ENCODE measurements around the gene KHDC1L. TPM values are rescaled to one million over a fixed set of nuclear protein-coding genes. Genes with fewer than 3 reads are reported as not detected.
"Not testable (repeated sequence)": the region's sequence is repeated elsewhere in the genome, so short reads cannot be mapped to it uniquely, and the experiment has no call there.

KHDC1L gene
- total RNA-seq, 4 donors from 2014 or later, result not detected

- no peaks in the 10 kb centered on the region for H3K36me3 ChIP-seq
- no peaks in the 10 kb centered on the region for H3K27me3 ChIP-seq
- no peak for TF ChIP-seq POLR2A (IDR thresholded peaks at IDR 0.05)
- no peak for TF ChIP-seq CTCF (IDR thresholded peaks at IDR 0.05)
- TF ChIP-seq EP300 (IDR thresholded peaks at IDR 0.05; ENCODE audit: low read depth), result no peak
- no peak for TF ChIP-seq POLR2AphosphoS5 (IDR thresholded peaks at IDR 0.05)
- H3K27ac ChIP-seq, result no peak overlapping the region
- WGBS, 2 donors (ENCODE audit: low coverage in 1 of 2), result 88 to 89% methylated on average over 5 of the region's 5 CpGs
- H3K4me3 ChIP-seq, result no peak overlapping the region
- no peaks in the 10 kb centered on the region for H3K4me1 ChIP-seq
- no peak for DNase-seq
- no peaks in the 10 kb centered on the region for H3K9me3 ChIP-seq
- in situ Hi-C loops (cut with MboI; ENCODE audit: low pct_ligation_motif_present in 1 of 4, low pct_unique_long_range_greater_than_20kb in 1 of 4, low sequenced_read_pairs in 3 of 4), result no loop called here
- intact Hi-C loops (cut with DNase I; ENCODE audit: low total_unique reads), result no loop called here
Observed at GRCh38 chr6:73236144-73236750, 11.0 kb upstream of the KHDC1L start.

- H3K36me3 ChIP-seq, result no peaks in the 10 kb centered on the region
- no peaks in the 10 kb centered on the region for H3K4me1 ChIP-seq
- TF ChIP-seq POLR2AphosphoS5 (IDR thresholded peaks at IDR 0.05) (no peak), CTCF (IDR thresholded peaks at IDR 0.05) (no peak), EP300 (IDR thresholded peaks at IDR 0.05; ENCODE audit: low read depth) (no peak), POLR2A (IDR thresholded peaks at IDR 0.05) (no peak)
- WGBS, 2 donors (ENCODE audit: low coverage in 1 of 2), result 63 to 79% methylated on average over 1 of the region's 1 CpG
- intact Hi-C loops (cut with DNase I; ENCODE audit: low total_unique reads), result no loop called here
- no peak overlapping the region for H3K27ac ChIP-seq
- H3K4me3 ChIP-seq, result no peak overlapping the region
- no peaks in the 10 kb centered on the region for H3K9me3 ChIP-seq
- in situ Hi-C loops (cut with MboI; ENCODE audit: low pct_ligation_motif_present in 1 of 4, low pct_unique_long_range_greater_than_20kb in 1 of 4, low sequenced_read_pairs in 3 of 4), result no loop called here
- no peak for DNase-seq
- no peaks in the 10 kb centered on the region for H3K27me3 ChIP-seq
Observed at GRCh38 chr6:73234733-73235132, 9.4 kb upstream of the KHDC1L start.

GRCh38 chr6:73233971-73234370, 8.7 kb upstream of the KHDC1L start:
- H3K27ac ChIP-seq; intact Hi-C loops (cut with DNase I; ENCODE audit: low total_unique reads); H3K4me1 ChIP-seq; in situ Hi-C loops (cut with MboI; ENCODE audit: low pct_ligation_motif_present in 1 of 4, low pct_unique_long_range_greater_than_20kb in 1 of 4, low sequenced_read_pairs in 3 of 4); DNase-seq; H3K36me3 ChIP-seq; H3K27me3 ChIP-seq; H3K4me3 ChIP-seq; H3K9me3 ChIP-seq: not testable (repeated sequence)
- 53 to 75% methylated on average over 3 of the region's 3 CpGs for WGBS, 2 donors (ENCODE audit: low coverage in 1 of 2)

GRCh38 chr6:73233048-73233447, 7.8 kb upstream of the KHDC1L start:
- no peak for DNase-seq
- 68 to 89% methylated on average over 4 to 6 of the region's 6 CpGs for WGBS, 2 donors (ENCODE audit: low coverage in 1 of 2)
- intact Hi-C loops (cut with DNase I; ENCODE audit: low total_unique reads) (no loop called here), in situ Hi-C loops (cut with MboI; ENCODE audit: low pct_ligation_motif_present in 1 of 4, low pct_unique_long_range_greater_than_20kb in 1 of 4, low sequenced_read_pairs in 3 of 4) (no loop called here)
- H3K4me1 ChIP-seq, result no peaks in the 10 kb centered on the region
- no peak overlapping the region for H3K4me3 ChIP-seq
- H3K27me3 ChIP-seq, result no peaks in the 10 kb centered on the region
- H3K9me3 ChIP-seq, result no peaks in the 10 kb centered on the region
- H3K27ac ChIP-seq, result no peak overlapping the region
- TF ChIP-seq EP300 (IDR thresholded peaks at IDR 0.05; ENCODE audit: low read depth), result no peak
- TF ChIP-seq POLR2A (IDR thresholded peaks at IDR 0.05), result no peak
- no peak for TF ChIP-seq POLR2AphosphoS5 (IDR thresholded peaks at IDR 0.05)
- TF ChIP-seq CTCF (IDR thresholded peaks at IDR 0.05), result no peak
- no peaks in the 10 kb centered on the region for H3K36me3 ChIP-seq

GRCh38 chr6:73231986-73232391, 6.7 kb upstream of the KHDC1L start:
- no peaks in the 10 kb centered on the region for H3K27me3 ChIP-seq
- in situ Hi-C loops (cut with MboI; ENCODE audit: low pct_ligation_motif_present in 1 of 4, low pct_unique_long_range_greater_than_20kb in 1 of 4, low sequenced_read_pairs in 3 of 4) (no loop called here), intact Hi-C loops (cut with DNase I; ENCODE audit: low total_unique reads) (no loop called here)
- no peaks in the 10 kb centered on the region for H3K36me3 ChIP-seq
- WGBS, 2 donors (ENCODE audit: low coverage in 1 of 2), result 25 to 53% methylated on average over 1 of the region's 1 CpG
- TF ChIP-seq POLR2AphosphoS5 (IDR thresholded peaks at IDR 0.05), result no peak
- TF ChIP-seq CTCF (IDR thresholded peaks at IDR 0.05), result no peak
- TF ChIP-seq EP300 (IDR thresholded peaks at IDR 0.05; ENCODE audit: low read depth), result no peak
- no peak for TF ChIP-seq POLR2A (IDR thresholded peaks at IDR 0.05)
- H3K27ac ChIP-seq, result no peak overlapping the region
- no peak overlapping the region for H3K4me3 ChIP-seq
- H3K9me3 ChIP-seq, result no peaks in the 10 kb centered on the region
- DNase-seq, result no peak
- H3K4me1 ChIP-seq, result no peaks in the 10 kb centered on the region
